GM19467 (cell line): ENCODE results near the gene TNFRSF1A.

ENCODE experiments used
- ATAC-seq: cut with Tn5 transposase; IDR thresholded peaks from one replicate; pipeline ENCODE4 v1.9.1; 2021; ENCODE audit warnings: mild to moderate bottlenecking, moderate library complexity; ENCODE audit not compliant: unreplicated experiment

Gene TNFRSF1A

DNA sequence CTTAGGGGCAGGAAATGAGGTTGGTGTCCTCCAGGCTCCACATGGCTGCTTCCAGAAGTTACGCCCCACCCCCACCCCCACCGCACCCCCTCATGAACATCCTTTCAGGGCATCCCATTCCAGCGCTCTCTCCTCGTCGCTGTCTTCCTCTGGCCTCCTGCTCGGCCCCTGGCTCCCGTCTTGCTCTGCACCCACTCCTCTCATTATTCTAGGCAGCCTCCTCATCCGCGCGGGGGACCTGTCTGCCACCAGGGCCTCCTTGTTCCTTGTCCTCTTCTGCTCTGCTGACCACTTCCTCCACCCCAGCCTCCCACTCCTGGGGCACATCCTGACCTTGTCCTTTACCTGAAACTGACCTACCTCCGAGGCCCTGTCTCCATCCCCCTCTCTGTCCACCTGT is 61.2 kb downstream of the TNFRSF1A start:
- ATAC-seq = no peak

DNA sequence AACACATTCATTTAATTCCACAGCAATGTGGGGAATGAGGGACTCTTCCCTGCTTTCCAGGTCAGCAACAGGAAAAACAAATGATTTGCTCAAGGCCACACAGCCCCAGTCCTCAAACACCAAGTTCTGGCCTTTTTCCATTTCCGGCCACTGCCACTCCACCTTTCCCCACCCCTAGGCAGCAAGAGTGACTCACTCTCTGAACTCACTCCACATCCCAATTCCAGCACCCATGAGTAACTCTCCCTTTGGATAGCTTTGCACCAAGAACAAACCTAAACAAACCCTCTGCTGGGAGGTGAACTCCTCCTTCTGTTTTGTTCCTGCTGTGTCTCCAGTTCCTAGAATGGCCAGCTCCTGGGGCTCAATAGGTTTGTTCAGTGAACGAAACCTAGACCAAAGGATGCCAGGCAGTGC is 61.8 kb downstream of the TNFRSF1A start:
- ATAC-seq = no peak

DNA sequence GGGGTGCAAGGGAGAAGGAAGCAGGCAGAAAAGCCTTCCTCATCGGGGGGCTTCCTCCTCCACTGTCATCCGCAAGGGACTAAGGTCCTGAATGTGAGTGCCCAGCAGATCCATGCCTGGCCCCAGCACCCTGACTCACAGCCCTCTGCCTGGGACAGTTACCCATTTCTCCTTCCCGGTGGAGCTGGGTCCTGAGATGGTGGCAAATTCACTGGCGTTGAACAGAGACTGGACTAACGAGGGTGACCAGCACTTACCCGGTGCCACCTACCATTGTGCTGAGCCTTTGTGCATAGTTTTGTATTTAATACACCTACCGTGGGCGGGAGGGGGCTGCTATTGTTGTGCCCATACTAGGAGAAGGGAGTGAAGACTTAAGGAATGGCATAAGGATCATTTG is 62.2 kb downstream of the TNFRSF1A start:
- ATAC-seq = no peak

DNA sequence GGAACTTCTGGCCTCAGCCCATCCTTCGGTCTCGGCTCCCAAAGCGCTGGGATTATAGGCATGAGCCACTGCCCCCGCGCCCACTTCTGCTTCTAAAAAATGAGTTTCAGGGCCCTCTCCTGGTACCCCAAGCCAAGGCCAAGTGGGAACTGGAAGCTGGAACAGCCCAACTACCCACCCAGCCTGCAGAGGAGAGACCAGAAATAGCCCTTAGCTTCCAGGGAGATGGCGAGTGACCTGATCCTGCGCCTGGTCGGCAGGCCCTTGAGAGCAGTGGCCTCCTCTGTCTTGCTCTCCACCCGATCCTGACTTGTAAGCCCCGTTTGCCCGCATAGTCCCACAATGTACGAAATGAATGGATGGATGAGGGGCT is 62.6 kb downstream of the TNFRSF1A start:
- no peak for ATAC-seq
